Measurements from ENCODE around the gene SIK2.

Gene SIK2

DNA sequence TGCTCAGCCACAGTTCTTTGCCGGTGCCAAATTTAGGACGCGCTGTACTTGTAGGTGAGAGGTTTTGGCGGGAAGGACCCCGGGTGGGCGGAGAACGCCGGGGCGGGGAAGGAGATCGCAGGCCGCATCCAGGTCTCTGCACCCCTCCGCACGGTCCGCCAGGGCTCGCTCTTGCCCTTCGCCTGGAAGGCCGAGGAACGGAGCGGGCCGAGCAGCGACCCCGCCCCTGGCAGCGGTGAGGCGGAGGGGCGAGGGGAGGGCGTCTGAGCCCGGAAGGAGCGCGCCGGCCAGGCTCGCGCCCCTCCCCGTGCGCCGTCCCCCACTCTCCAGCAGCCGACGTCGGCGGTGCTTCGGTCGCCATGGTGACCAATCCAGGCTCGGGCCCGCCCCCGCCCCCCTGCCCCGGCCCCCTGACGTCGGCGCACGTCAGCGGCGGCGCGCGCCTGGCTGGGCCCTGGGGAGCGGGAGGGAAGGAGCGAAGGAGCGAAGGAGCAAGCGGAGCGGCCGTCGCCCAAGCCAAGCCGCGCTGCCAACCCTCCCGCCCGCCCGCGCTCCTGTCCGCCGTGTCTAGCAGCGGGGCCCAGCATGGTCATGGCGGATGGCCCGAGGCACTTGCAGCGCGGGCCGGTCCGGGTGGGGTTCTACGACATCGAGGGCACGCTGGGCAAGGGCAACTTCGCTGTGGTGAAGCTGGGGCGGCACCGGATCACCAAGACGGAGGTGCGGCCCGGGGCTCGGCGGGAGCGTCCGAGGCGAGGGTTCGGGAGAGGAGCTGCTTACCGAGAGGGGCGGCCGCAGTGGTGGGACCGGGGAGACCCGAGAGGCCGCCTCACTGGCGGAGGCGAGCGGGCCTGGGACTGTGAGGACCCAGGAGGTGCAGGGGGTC is at the start of gene SIK2:
TSS of gene SIK2 (plus strand) at position 471 of the 886 bp plus-strand sequence. CDS start at position 586, 115 bp downstream.
- peak; percentile 89 for ATAC-seq
- TF ChIP-seq ZFP30 (CRISPR knock-in tag; IDR thresholded peaks at IDR 0.05) (no peak), ZFP3 (CRISPR knock-in tag; IDR thresholded peaks at IDR 0.05) (no peak), ZC3H10 (CRISPR knock-in tag; IDR thresholded peaks at IDR 0.05) (no peak), SNAI2 (CRISPR knock-in tag; IDR thresholded peaks at IDR 0.05) (no peak), TOX (CRISPR knock-in tag; IDR thresholded peaks at IDR 0.05; ENCODE audit: borderline replicate concordance) (no peak), PPARA (CRISPR knock-in tag; IDR thresholded peaks at IDR 0.05; ENCODE audit: borderline replicate concordance) (no peak), BACH2 (CRISPR knock-in tag; IDR thresholded peaks at IDR 0.05; ENCODE audit: borderline replicate concordance) (no peak), ZNF565 (CRISPR knock-in tag; conservative IDR thresholded peaks at IDR 0.05; ENCODE audit: low read depth) (no peak), ZNF8 (CRISPR knock-in tag; IDR thresholded peaks at IDR 0.05) (no peak), ISL1 (CRISPR knock-in tag; IDR thresholded peaks at IDR 0.05) (no peak), TCF4 (CRISPR knock-in tag; IDR thresholded peaks at IDR 0.05; ENCODE audit: borderline replicate concordance) (no peak), CSDC2 (CRISPR knock-in tag; IDR thresholded peaks at IDR 0.05) (no peak), OSR1 (CRISPR knock-in tag; IDR thresholded peaks at IDR 0.05) (no peak)
- TF ChIP-seq, protein P1, sequence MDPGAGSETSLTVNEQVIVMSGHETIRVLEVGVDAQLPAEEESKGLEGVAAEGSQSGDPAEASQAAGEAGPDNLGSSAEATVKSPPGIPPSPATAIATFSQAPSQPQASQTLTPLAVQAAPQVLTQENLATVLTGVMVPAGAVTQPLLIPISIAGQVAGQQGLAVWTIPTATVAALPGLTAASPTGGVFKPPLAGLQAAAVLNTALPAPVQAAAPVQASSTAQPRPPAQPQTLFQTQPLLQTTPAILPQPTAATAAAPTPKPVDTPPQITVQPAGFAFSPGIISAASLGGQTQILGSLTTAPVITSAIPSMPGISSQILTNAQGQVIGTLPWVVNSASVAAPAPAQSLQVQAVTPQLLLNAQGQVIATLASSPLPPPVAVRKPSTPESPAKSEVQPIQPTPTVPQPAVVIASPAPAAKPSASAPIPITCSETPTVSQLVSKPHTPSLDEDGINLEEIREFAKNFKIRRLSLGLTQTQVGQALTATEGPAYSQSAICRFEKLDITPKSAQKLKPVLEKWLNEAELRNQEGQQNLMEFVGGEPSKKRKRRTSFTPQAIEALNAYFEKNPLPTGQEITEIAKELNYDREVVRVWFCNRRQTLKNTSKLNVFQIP (CRISPR knock-in tag; IDR thresholded peaks at IDR 0.05; ENCODE audit: borderline replicate concordance, low read depth) = no peak
- TF ChIP-seq, protein P2, sequence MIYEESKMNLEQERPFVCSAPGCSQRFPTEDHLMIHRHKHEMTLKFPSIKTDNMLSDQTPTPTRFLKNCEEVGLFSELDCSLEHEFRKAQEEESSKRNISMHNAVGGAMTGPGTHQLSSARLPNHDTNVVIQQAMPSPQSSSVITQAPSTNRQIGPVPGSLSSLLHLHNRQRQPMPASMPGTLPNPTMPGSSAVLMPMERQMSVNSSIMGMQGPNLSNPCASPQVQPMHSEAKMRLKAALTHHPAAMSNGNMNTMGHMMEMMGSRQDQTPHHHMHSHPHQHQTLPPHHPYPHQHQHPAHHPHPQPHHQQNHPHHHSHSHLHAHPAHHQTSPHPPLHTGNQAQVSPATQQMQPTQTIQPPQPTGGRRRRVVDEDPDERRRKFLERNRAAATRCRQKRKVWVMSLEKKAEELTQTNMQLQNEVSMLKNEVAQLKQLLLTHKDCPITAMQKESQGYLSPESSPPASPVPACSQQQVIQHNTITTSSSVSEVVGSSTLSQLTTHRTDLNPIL (CRISPR knock-in tag; IDR thresholded peaks at IDR 0.05; ENCODE audit: low read depth) = no peak
- TF ChIP-seq, protein P3, sequence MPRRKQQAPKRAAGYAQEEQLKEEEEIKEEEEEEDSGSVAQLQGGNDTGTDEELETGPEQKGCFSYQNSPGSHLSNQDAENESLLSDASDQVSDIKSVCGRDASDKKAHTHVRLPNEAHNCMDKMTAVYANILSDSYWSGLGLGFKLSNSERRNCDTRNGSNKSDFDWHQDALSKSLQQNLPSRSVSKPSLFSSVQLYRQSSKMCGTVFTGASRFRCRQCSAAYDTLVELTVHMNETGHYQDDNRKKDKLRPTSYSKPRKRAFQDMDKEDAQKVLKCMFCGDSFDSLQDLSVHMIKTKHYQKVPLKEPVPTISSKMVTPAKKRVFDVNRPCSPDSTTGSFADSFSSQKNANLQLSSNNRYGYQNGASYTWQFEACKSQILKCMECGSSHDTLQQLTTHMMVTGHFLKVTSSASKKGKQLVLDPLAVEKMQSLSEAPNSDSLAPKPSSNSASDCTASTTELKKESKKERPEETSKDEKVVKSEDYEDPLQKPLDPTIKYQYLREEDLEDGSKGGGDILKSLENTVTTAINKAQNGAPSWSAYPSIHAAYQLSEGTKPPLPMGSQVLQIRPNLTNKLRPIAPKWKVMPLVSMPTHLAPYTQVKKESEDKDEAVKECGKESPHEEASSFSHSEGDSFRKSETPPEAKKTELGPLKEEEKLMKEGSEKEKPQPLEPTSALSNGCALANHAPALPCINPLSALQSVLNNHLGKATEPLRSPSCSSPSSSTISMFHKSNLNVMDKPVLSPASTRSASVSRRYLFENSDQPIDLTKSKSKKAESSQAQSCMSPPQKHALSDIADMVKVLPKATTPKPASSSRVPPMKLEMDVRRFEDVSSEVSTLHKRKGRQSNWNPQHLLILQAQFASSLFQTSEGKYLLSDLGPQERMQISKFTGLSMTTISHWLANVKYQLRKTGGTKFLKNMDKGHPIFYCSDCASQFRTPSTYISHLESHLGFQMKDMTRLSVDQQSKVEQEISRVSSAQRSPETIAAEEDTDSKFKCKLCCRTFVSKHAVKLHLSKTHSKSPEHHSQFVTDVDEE (CRISPR knock-in tag; IDR thresholded peaks at IDR 0.05) = no peak
- TF ChIP-seq, protein P4, sequence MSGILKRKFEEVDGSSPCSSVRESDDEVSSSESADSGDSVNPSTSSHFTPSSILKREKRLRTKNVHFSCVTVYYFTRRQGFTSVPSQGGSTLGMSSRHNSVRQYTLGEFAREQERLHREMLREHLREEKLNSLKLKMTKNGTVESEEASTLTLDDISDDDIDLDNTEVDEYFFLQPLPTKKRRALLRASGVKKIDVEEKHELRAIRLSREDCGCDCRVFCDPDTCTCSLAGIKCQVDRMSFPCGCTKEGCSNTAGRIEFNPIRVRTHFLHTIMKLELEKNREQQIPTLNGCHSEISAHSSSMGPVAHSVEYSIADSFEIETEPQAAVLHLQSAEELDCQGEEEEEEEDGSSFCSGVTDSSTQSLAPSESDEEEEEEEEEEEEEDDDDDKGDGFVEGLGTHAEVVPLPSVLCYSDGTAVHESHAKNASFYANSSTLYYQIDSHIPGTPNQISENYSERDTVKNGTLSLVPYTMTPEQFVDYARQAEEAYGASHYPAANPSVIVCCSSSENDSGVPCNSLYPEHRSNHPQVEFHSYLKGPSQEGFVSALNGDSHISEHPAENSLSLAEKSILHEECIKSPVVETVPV (CRISPR knock-in tag; IDR thresholded peaks at IDR 0.05) = no peak

- no peak for ATAC-seq
- TF ChIP-seq GLIS3 (CRISPR knock-in tag; IDR thresholded peaks at IDR 0.05) (no peak), TOX (CRISPR knock-in tag; IDR thresholded peaks at IDR 0.05; ENCODE audit: borderline replicate concordance) (no peak)
Measured at GRCh38 chr11:111554532-111554931, 47.7 kb upstream of the SIK2 start.

DNA sequence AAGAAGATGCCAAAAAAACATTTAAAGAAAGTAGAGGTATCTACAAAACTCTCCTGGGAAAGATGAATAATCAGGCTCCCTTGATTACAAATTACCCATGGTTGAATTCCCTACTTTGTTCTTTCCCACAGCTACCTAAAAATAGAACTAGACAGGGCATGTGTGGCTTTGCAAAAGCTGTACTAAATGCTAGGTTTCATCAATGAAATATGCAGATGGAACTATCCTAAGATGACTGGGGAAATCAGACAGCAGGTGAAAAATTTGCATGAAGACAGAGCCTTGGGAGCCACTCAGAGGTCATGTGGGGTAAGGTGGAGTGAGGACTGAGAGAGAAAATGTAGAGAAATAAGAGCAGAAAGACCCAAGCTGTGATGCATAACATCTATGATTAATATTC is 47.0 kb upstream of the SIK2 start:
- TF ChIP-seq ZC3H10 (CRISPR knock-in tag; IDR thresholded peaks at IDR 0.05) = 0 out of 2 replicates have a peak, but pooled peaks have one; percentile 2
- no peak for TF ChIP-seq TCF4 (CRISPR knock-in tag; IDR thresholded peaks at IDR 0.05; ENCODE audit: borderline replicate concordance)
- no peak; the same call in 2 of the 3 replicates for ATAC-seq

DNA sequence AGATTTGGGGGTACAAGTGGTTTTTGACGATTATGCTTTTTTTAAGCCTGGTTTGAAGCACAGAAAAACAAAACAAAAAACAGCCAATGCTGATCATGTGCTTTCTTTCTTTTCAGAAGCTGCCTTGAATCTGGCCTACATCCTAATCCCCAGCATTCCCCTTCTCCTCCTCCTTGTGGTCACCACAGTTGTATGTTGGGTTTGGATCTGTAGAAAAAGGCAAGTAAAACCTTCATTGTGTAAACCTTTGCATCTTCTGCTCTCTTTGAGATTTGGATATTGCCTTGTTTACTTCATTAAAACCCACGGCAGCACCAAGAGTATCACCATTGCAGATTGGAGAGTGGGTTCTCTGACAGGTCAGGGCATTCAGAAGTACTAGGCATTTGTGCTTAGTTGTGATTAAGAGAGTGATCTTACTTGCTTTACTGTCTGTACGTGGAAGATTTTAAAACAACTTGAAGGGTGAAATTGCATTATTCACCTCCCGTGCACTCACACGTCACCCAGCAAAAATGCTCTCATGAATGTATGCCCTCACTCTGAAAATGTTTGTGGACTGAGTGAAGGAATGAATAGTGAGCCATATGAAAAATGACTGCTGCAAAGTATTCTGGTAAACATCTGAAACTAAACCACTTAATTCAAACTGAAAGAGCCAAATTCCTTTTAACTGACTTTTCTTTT is 44.7 kb upstream of the SIK2 start:
- ATAC-seq = peak; percentile 80
- TF ChIP-seq TOX (CRISPR knock-in tag; IDR thresholded peaks at IDR 0.05; ENCODE audit: borderline replicate concordance) (peak; percentile 95), PATZ1 (CRISPR knock-in tag; IDR thresholded peaks at IDR 0.05; ENCODE audit: borderline replicate concordance) (peak; percentile 91), PPARA (CRISPR knock-in tag; IDR thresholded peaks at IDR 0.05; ENCODE audit: borderline replicate concordance) (no peak), ZNF8 (CRISPR knock-in tag; IDR thresholded peaks at IDR 0.05) (no peak), BACH2 (CRISPR knock-in tag; IDR thresholded peaks at IDR 0.05; ENCODE audit: borderline replicate concordance) (no peak), ISL1 (CRISPR knock-in tag; IDR thresholded peaks at IDR 0.05) (peak; percentile 97), CSDC2 (CRISPR knock-in tag; IDR thresholded peaks at IDR 0.05) (peak; percentile 91), GLIS3 (CRISPR knock-in tag; IDR thresholded peaks at IDR 0.05) (peak; percentile 89; the same call in 1 of the 2 replicates)
- TF ChIP-seq, protein P1 (CRISPR knock-in tag; IDR thresholded peaks at IDR 0.05; ENCODE audit: borderline replicate concordance, low read depth) = 0 out of 2 replicates have a peak, but pooled peaks have one; percentile 15
- TF ChIP-seq, protein P2 (CRISPR knock-in tag; IDR thresholded peaks at IDR 0.05; ENCODE audit: low read depth) = peak; percentile 99
